NCI-H187 (cell line): ENCODE data around the gene ANGEL1.

Experiments used
- DNase-seq, 2 experiments: peaks; one replicate each; lab custom pipeline; 2025; lab: John Stamatoyannopoulos, UW

The ANGEL1 gene

DNA sequence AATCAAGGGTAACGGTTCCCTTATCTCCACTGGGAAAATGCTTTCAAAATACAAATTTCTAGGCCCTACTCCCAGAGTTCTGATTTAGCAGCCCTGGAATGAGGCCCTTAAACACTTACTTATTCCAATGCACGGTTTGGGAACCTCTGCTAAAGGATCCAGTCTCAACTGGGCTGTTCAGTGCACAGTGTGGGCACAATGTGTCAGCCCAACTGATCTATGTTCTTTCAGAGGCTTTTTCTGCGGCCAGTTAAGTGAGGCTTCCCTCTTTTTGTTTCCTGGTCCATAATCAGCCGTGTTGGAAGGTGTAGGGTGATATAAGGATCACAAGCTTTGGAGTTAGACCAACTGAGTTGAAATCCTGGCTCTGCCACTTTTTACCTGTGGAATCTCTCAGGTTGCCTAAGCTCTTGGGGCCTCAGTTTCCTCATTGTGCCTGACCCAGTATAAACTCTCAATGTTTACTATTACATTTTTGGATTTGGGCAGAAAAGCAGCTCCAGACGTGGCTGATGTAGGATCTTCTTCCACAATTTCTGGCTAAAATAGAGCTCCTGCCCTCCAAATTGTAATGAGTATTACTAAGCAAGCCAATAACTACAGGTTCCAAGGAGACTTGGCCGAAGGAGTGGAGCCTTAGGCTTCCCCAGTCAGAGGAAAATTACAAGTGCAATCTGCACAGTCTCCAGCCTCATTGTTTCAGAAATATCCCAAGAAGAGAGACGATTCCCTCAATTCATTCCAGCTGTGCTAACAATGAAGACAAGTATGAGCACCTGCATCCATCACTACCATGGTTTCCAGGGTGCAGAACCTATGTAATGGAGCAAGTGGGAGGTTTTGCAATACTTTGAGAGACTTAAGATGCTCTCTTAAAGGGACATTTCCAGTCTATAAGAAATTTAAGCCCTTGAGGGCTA, 2.3 kb upstream of the ANGEL1 start:
- DNase-seq = no peak

DNA sequence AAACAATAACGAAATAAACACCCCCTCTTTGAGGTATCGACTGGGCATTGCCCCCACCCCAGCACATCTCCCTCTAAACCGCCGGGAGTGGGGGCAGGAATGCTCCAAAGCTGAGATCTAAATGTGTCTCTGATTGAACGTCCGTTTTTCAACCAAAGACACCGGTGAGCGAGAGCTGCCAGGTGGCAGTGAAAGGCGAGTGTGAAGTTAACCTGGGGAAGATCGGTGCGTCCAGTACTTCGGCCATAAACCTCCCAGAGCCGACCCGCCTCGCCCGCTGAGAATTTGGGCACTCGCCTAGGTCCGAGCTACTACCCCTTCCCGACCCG, 625 bp downstream of the ANGEL1 start:
- DNase-seq = no peak

DNA sequence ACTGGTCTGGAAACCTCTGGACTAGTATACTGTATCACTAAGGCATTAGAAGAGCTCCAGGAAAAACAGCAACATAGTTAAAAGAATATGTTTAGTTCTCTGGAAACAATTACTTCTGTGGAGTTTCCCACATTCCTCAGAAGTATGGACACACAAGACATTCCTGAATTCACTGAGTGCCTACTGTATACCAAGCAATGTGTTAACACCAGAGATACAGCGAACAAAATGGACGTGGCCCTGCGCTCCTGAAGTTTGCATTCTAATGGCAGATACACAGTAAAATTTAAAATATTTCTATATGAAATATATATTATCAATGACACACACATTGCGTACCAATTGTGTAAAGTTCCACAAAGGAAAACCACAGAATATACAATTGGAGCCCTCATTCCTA, 1.1 kb downstream of the ANGEL1 start:
- no peak for DNase-seq

DNA sequence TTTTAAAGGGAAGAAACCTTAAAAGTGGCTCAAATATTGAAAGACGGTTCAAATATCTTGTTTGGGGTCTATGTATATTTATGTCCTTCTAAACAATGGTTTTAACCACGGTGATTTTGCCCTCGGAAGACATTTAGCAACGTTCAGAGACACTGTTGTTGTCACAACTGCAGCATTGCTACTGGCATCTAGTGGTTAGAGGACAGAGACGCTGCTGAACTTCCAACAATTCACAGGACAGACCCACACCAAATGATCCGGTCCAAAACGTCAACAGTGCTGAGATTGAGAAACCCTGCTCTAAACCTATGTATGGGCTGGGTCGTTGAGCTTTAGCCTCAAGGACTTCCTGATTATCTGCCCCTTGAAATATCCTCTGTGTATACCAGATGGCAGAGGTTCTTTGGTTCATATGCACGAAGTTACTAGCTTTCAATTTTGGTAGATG, 1.7 kb downstream of the ANGEL1 start:
- no peak for DNase-seq

DNA sequence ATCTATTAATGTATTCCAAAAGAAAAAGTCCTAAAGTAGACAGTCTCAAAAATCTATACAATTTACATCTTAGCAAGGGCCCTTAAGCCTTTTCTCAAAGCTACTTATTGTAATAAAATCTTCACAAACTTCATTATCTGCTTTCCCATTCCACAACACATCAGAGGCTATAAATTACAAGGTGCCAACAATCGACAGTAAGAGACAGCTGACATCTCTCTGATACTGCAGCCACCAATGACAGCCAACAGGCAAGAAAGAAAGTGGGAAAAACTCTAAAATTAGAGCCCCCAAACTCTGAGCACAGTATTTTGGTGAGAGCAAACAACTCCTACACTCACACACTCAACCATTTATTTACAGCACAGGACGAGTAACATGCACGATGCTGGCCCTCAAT, 2.2 kb downstream of the ANGEL1 start:
- no peak for DNase-seq

DNA sequence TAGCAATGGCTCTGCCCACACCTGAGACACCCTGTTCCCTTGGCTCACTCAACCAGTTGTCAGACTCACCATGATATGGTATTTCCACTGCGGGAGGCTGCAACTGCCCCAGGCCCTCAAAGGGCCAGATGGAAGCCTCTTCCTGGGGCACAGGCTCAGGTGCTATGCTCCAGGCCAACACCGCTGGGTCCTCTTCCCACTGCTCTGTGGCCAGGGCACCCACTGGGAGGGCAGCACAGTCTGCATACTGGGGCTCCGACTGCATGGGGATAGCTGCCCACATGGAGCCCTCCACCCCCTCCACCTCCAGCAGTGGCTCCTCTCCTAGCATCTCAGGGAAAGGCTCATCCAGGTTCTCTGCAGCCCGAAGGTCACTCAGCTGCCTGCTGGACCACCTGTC, 3.7 kb downstream of the ANGEL1 start:
- DNase-seq = no peak

DNA sequence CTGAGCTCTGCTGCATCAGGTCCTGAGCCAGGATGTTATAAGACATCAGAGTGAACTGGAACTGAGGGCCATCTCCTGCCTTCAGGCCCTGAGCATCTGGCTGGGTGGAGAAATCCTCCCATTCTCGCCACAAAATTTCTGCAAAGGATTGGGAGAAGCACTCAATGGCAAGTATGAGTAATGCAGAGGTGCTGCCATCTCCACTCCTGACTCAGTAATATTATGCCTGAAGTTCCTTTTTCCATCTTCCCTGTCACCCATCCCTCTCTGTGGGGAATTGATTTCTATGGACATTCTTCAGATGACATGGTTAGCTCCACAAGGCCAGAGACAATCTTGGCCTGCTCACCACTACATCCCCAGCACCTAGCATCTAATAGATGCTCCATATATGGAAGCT, 4.7 kb downstream of the ANGEL1 start:
- no peak for DNase-seq

DNA sequence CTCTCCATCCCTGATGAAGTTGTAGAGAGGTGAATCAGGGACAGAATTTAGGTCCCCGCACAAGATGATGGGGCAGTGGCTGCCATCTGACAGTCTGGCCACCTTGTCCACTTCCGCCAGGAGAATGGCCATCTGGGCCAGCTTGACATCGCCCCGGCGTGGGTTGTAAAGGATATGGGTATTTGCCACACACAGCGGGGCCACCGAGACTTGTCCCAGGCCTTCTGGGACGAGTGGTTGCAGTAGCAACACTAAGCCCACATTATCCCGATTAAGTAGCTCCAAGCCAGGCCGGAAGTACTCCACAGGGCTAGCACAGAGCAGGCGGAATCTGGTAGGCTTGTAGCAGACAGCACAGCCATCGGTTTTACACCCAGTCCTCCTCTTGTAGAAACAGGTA, 6.2 kb downstream of the ANGEL1 start:
- no peak for DNase-seq

DNA sequence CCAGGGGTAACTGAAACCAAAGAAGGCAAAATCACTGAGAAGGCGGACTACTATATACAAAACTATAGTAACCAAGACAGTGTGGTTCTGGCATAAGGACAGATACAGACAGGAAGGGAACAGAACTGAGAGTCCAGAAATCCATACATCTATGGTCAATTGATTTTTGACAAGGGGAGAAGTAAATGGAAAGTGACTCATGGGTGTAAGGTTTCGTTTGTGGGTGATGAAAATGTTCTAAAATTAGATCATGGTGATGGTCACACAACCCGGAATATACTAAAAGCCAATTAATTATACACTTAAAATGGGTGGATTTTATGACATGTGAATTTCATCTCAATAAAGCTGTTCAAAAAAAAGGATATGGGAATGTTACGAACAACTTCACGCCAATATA, 18.7 kb downstream of the ANGEL1 start:
- no peak for DNase-seq

DNA sequence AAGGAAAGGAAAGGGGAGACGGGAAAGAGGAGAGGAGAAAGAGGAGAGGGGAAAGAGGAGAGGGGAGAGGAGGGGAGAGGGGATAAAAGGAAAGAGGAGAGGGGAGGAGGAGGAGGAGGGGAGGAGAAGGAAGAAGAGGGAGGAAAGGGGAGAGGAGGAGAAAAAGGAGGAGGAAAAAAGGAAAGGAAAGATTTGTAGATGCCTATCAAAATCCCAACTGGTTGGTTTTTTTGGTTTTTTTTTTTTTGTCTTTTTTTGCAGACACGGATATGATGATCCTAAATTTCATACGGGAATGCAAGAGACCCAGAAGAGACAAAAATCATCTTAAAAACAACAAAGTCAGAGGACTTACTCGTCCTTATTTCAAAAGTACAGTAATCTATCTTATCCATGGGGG, 19.4 kb downstream of the ANGEL1 start:
- no peak for DNase-seq

DNA sequence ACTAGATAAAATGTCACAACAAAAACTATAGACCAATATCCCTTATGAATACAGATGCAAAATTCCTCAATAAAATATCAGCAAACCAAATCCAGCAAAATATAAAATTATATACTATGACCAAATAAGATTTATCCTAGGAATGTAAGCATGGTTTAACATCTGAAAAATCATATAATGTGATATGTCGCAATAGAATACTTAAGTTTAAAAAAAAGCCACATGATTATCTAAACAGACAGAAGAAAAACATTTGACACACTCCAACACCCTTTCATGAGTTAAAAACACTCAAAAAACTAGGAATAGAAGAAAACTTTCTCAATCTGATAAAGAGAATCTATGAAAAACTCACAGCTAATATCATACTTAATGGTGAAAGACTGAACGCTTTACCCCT, 20.3 kb downstream of the ANGEL1 start:
- DNase-seq = no peak

DNA sequence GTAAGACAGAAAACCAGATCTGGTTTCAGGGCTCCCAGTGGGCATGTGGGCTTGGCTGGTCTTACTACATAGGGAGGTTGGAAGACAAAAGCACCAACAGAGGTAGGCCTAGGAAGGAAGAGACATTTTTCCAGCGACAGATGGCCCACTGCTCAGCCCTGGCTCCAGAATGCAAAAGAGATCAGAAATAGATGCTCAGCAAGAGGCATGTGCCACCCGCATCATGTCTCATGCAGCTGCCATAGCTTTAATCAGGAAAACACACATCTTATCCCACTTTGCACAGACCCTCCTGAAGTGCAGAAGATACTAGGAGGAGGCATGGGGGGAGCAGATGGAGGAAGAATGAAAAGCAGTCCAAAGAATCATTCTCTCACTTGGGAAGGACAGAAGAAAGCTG, 26.1 kb downstream of the ANGEL1 start:
- DNase-seq = no peak

DNA sequence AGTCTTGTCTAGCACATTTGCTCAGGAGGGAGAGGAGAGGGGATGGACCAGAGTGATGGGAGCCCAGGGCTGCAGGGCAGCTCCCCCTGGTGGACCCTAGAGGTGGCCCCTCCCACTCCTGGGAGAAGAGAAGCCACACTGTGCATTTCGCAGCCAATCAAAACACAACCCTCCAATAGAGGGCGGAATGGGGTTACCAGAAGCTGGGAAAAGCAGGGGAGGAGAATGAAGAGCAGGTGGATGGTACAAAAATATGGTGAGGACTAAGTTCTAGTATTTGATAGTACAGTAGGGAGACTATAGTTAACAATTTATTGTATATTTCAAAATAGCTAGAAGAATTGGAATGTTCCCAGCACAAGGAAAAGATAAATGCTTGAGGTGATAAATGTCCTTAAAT, 27.8 kb downstream of the ANGEL1 start:
- peak; percentile 34 to 52 for DNase-seq

DNA sequence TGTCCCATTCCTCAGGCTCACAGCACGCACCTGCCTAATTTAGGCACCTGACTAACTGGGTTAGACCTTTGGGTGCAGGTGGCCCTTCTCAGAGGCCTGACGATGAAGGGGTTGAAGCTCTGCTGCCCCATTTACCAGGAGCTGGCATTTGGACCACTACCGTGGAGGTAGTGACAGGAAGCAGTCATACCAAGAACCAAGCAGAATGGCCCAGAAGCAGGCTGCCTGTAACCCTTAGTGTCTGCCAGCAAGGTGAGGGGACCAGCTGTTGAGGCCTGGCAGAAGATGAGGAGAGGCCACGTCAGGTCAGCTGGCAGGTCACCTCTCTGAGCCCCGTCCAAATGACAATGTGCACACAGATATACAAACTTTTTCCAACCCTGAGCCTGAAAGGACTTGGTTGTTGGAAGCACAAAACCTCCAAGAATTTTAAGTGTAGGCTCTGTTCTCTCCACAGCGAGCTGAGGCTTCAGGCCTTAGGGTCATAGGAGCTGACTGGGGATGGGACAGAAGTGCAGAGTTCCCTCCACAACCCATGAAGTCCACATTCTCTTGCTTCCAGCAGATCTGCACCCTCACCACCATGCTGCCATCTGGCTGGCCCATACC, 28.3 kb downstream of the ANGEL1 start:
- DNase-seq = no peak

DNA sequence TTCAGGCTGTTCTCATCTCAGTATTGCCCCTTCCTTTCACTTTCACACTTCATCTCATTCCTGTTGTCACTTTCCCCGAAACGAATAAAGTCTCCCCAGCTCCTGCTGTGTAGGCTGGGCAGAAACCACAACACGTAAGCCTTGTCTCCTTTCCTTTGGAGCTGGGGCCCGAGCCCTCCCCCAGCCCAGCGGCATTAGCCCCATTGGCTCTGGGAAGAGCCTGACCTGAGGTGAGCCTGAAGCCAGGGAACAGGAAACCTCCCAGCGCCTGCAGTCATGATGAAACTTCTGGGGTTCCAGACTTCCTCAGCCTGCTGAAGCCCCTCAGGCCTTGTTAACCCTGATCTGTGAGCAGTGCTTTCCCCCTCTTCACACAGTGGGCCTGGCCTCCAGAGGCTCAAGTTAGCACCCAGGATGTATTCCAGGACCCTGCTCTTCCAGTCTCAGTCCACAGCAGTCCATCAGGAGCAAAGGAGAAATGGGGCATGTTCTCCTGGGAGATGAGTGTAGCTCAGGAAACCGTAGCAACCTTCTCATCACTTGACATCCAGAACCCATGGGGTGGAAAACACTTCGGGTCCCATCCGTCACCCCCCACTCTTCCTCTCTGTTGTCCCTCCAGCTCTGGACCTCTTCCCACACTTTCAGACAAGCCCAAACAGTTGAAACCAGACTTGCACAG, 29.7 kb downstream of the ANGEL1 start:
- DNase-seq = no peak

DNA sequence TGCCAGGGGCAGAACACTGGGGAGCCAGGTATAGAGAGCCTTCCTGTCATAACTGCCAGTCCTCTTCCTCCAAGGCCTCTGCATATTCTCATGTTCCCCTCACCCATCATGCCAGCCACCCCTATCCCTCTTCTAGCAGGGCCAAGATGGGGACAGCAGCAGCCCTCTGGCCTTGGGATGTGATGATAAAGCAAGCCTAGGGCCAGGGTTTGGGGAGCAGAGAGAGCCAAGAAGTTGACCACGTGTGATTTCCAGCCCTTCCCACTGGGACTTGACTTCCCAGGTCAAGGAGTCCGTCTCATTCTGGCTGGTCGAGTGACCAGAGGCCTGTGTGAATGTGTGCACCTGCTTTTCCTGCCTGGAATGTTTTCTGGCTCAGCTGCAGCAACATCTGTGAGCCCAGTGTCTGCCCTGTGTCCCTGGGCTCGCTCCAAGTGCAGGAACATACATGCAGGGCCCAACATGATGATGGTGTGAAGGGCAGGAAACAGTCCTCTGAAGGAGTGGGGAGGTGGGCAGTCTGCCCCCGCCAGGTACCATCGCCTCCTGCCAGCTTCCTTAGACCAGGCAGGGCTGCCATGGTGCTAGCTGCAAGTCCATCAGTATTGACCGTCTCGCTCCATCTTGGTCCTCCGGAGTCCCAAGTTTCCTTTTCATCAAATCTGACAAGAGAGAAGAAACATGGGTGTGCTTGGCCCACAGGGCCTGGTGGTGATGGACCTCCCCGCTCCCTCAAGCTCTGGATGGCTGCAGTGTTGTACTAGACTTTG, 30.4 kb downstream of the ANGEL1 start:
- no peak for DNase-seq

DNA sequence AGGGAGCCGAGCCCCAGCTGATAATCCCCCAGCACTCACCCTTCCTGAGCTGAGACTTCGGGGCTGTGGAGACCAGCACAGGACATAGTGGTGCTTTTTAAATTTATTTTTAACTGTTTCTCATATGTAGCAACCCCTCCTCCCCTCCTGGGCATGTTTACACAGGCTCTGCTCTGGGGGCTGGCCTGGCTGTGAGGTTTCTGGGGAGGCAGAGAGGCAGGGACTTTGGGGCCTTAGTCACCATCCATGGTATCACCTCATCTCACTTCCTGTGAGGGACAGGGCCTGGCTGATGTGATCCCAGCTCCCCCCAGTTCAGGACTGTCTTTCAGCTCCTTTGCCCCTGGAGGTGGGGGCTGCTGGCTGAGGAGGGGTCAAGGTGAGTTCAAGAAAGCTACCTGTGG, 31.0 kb downstream of the ANGEL1 start:
- no peak for DNase-seq

DNA sequence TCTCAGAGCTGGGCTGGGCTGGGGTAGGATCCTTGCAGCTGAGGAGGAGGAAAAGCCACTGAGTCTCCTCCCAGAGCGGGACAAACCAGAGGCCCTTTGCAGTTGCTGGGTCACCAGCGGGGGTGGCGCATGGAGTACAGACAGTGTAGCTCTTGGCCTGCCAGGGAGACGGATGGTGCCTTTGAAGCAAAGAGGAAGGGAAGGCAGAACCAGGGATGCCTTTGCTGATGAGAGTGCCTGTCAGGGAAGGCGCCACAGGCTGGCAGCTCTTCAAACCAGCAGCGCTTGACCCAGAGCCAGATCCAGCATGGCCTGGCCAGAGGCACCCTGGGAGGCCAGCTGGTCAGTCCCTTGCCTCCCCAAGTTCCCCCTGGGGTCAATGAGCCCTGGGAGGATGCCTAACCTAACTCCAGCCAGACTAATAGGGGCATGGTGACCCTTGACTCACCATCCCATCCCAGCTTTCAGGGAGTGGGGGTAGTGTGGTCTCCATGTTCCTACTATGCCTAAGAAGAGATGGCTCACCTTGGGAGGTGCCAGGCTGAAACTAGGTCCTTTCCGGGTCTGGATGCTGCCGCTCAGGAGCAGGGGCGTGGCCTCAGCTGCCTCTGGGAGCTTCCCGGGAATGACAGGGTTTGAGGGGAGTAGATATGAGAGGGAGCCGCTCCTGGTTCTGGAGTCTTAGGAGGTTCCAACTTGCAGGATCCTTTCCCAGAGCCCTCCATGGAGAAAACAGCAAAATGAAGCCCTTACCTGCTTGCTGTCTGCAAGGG, 31.6 kb downstream of the ANGEL1 start:
- DNase-seq = no peak

DNA sequence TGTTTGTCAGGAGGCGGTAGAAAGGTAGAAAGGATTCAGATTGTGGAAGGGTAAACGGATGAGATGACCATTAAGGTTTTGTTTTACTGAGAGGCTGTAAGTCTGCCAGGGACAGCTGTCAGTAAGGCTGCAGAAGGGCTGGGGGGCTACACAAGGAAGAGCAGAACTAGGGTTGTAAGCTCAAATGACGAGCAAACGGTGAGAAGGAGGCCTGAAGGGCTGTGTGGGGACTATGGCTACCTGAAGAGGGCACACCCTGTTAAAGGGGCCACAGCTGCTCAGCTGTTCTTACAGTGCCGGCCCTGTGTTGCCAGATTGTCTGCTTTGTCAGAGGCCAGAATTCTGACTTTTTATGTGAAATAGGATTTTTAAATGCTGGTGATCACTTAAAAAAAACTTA, 32.3 kb downstream of the ANGEL1 start:
- no peak for DNase-seq

DNA sequence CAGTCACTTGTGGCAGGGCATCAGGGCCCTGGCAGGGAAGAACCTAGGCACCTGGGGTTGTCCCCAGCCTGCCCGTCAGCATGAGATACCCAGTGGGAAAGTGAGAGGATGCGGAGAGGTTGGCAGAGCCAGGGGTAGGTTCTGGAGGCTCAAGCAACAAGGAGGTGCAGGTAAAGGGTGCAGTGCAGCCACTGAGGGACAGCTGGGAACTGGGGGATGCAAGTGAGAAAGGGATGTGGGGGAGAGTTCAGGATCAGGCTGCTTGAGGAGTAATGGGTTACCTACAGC, 32.7 kb downstream of the ANGEL1 start:
- DNase-seq = no peak

DNA sequence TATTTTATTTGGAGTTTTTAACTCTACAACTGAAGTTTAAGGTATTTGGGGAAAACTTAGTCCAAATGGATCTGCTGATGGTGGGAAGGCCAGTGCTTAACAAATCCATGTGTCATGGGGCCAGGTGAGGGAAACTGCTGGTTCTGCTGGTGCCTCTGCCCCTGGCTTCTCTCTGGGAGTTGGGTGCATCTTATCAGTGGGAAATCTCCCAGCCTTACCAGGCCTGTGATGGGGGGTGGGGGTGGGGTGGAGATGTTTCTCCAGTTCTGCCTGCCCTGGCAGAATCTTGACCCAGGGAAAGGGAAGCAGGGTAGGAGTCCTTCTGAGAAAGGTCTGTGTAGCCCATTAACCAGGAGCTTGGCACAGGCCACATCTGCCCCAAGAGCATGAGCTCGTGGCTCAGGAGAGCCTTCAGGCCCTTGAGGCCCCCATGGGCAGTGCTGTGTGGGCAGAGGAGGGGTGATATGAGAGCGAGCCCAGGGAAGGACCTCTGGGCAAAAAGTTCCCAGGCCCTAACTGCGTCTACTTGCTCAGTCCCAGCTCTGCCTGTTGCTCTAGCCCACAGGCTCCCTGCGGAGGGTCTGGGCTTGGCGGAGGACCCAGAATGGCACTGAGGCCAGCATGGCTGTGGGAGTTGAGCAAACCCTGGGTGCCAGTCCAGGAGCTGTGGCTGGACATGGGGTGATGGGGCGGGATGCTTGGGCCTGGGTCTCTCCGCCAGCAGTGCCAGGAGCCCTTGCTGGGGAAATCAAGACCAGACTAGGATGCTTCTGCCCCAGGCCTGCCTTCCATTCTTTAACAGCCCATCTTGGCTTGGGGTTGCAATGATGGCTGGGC, 33.2 kb downstream of the ANGEL1 start:
- DNase-seq = no peak
